Fibroblast of skin of left biceps (primary cell): ENCODE measurements around the gene ANGPTL5.
"Not testable (repeated sequence)": the region's sequence is repeated elsewhere in the genome, so short reads cannot be mapped to it uniquely, and the experiment has no call there.

ENCODE experiments used
- DNase-seq, 2 experiments: peaks; one replicate each; pipeline ENCODE4 v3.0.0-alpha.2; 2013; ENCODE audit warnings: low read depth in 2 of 2

ANGPTL5 gene

GRCh38 chr11:101885631-101886030, 30.7 kb downstream of the ANGPTL5 start:
- DNase-seq = no peak

GRCh38 chr11:101881586-101881985, 34.7 kb downstream of the ANGPTL5 start:
- no peak for DNase-seq

- DNase-seq = peak in 1 of 2 experiments; percentile 20
Measured at GRCh38 chr11:101880222-101880621, 36.1 kb downstream of the ANGPTL5 start.

GRCh38 chr11:101872171-101872882, 44.0 kb downstream of the ANGPTL5 start:
- DNase-seq = no peak

GRCh38 chr11:101870510-101870909, 45.8 kb downstream of the ANGPTL5 start:
- peak in 1 of 2 experiments; percentile 36 for DNase-seq

- DNase-seq = no peak
Measured at GRCh38 chr11:101867951-101868350, 48.4 kb downstream of the ANGPTL5 start.

GRCh38 chr11:101866619-101867491, 49.5 kb downstream of the ANGPTL5 start:
- DNase-seq = peak in 1 of 2 experiments; percentile 30

GRCh38 chr11:101864098-101864497, 52.2 kb downstream of the ANGPTL5 start:
- DNase-seq = no peak

- peak; percentile 77 for DNase-seq
Measured at GRCh38 chr11:101863361-101863760, 53.0 kb downstream of the ANGPTL5 start.

GRCh38 chr11:101862391-101863233, 53.7 kb downstream of the ANGPTL5 start:
- peak; percentile 73 to 74 for DNase-seq

- peak in 1 of 2 experiments; percentile 34 for DNase-seq
Measured at GRCh38 chr11:101860696-101861427, 55.5 kb downstream of the ANGPTL5 start.

GRCh38 chr11:101852260-101852659, 64.1 kb downstream of the ANGPTL5 start:
- DNase-seq = not testable (repeated sequence)

- no peak for DNase-seq
Measured at GRCh38 chr11:101848262-101848661, 68.1 kb downstream of the ANGPTL5 start.

GRCh38 chr11:101844608-101845007, 71.7 kb downstream of the ANGPTL5 start:
- no peak for DNase-seq

- no peak for DNase-seq
Measured at GRCh38 chr11:101840704-101841103, 75.6 kb downstream of the ANGPTL5 start.
